Fibroblast of pulmonary artery (primary cell): ENCODE data around the gene CENPX.

Source experiments
- DNase-seq: peaks from one replicate; pipeline ENCODE4 v3.0.0-alpha.2; 2010; ENCODE audit warnings: low read depth
- H3K4me3 ChIP-seq: replicated peaks from 2 replicates; pipeline ENCODE4 v1.5.1; 2011; ENCODE audit warnings: low read depth, mild to moderate bottlenecking, control low read depth, low read length, moderate library complexity
- CTCF ChIP-seq: IDR thresholded peaks from 2 replicates; pipeline ENCODE4 v1.5.1; 2011; ENCODE audit warnings: mild to moderate bottlenecking, control low read depth, low read length, inconsistent platforms; ENCODE audit errors: missing control alignments

Gene CENPX

DNA sequence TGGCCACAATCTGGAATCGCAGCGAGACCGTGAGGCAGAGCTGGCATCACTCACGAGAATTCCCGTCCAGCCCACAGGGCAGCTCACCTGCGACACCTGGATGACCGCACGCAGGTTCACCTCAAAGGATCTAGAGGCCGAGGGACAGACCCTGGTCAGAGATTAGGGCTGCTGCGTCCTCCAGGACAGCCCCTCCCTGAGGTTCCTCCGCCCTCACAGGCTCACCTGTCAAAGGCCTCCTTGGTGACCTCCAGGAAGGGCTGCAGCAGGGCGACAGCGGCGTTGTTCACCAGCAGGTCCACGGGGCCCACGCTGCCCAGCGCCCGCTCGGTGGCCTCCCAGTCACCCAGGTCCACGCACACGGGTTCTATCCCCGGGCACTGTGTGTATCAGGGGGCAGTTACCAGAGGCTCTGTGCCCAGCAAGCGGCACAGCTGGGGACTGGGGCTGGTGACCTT, 14.0 kb upstream of the CENPX start:
- no peak for TF ChIP-seq CTCF
- no peak for DNase-seq
- peak overlapping the region; percentile 67 for H3K4me3 ChIP-seq

- no peak for TF ChIP-seq CTCF
- DNase-seq, result no peak
- peak overlapping the region; percentile 67 for H3K4me3 ChIP-seq
These were observed 13.4 kb upstream of the CENPX start for GRCh38 chr17:82035956-82036633.

DNA sequence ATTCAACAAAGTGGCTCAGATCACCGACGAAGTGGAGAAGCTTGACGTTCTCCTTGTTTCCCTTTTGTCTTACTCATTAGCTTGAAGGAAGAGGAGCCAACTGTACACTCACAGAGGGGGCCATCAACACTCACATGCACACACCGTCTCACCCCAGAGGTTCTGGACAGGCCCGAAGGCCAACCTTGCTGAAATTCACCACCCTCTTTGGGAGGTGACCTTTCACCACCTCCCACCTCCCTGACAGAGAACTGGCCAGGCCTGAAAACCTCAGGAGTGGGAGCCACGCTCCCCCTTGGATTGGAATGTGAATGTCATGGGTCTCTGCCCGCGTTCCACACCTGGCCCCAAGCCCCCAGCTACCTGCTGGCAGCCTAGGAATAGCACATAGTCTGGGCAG, 12.8 kb upstream of the CENPX start:
- TF ChIP-seq CTCF, result no peak
- DNase-seq, result no peak
- H3K4me3 ChIP-seq, result no peak overlapping the region

DNA sequence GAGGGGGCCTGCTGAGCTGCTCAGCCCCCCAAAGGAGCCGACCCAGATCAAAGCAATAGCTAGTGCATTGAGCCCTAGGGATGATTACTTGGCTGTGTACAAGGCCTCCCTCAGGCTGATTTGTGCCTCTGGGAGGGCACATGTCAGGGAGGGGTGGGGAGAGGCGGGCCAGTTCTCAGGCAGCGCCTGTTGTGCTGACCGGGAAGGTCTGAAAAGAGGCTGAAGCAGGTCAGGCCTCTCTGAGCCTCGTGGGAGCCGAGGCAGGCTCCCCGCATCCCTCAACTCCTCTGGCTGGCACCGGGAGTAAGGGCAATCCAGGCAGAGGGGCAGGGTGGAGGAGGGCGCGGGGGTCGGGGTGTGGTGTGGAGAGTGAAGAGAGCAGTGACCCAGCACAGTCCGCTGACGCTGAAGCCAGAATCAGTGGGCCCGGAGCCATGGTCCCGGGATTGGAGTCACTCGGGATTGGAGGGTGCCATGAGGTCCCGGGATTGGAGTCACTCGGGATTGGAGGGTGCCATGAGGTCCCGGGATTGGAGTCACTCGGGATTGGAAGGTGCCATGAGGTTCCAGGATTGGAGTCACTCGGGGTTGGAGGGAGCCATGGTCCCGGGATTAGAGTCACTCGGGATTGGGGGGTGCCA, 11.8 kb upstream of the CENPX start:
- TF ChIP-seq CTCF, result no peak
- no peak overlapping the region for H3K4me3 ChIP-seq
- DNase-seq, result no peak

DNA sequence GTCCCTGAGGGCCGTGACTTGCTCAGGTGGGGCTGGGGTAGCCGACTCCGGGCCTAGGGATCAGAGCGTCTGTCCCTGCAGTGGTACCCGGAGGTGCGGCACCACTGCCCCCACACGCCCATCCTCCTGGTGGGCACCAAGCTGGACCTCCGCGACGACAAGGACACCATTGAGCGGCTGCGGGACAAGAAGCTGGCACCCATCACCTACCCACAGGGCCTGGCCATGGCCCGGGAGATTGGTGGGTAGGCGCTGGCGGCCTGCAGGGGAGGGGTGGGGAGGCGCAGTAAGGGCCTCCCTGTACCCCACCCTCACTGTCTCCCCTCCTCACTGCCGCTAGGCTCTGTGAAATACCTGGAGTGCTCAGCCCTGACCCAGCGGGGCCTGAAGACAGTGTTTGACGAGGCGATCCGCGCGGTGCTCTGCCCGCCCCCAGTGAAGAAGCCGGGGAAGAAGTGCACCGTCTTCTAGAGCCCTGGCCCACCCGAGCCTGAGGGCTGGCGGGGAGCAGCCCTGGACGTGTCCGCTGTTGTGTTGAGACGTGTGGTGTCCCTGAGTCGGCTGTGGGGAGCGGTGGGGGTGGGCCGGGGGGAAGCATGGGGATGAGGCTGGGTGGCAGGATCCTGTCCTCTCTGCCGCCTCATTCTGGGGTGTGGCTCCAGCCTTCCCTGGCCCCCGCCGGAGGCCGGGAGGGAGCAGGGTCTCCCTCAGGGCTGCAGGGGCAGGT, 10.8 kb upstream of the CENPX start:
- DNase-seq, result no peak
- TF ChIP-seq CTCF, result no peak
- H3K4me3 ChIP-seq, result no peak overlapping the region

- peak overlapping the region; percentile 50 for H3K4me3 ChIP-seq
- no peak for TF ChIP-seq CTCF
- no peak for DNase-seq
These were observed 9.4 kb upstream of the CENPX start for GRCh38 chr17:82031885-82032627.
